Neural cell (in vitro differentiated cells): ENCODE results near the gene AIPL1. TPM values are rescaled to one million over a fixed set of nuclear protein-coding genes. Genes with fewer than 3 reads are reported as not detected.

Experiments used
- H2AFZ ChIP-seq: fragments of 200-600, 300-800 bp; sonication (generic), shearing (Covaris generic); 2 replicates; pipeline ENCODE4 v1.6.0; 2014; ENCODE audit warnings: low read depth, mild to moderate bottlenecking, antibody characterized with exemption, low read length, moderate library complexity
- H3F3A ChIP-seq: fragments of 200-600 bp; shearing (Covaris generic); 2 replicates; pipeline ENCODE4 v1.6.1; 2016; ENCODE audit warnings: mild to moderate bottlenecking, moderate library complexity, mixed read lengths, antibody characterized with exemption, low read length; ENCODE audit not compliant: insufficient read depth, poor library complexity, severe bottlenecking
- H3K27ac ChIP-seq: fragments of 200-600, 300-800 bp; sonication (generic), shearing (Covaris generic); 2 replicates; pipeline ENCODE4 v1.5.1; 2014; ENCODE audit warnings: mild to moderate bottlenecking, low read length, moderate library complexity
- H3K27me3 ChIP-seq: fragments of 300-800, 200-600 bp; sonication (generic), shearing (Covaris generic); 2 replicates; pipeline ENCODE4 v1.6.0; 2014; ENCODE audit warnings: mild to moderate bottlenecking, low read depth, low read length, moderate library complexity; ENCODE audit not compliant: insufficient read depth
- H3K36me3 ChIP-seq: fragments of 300-800, 200-600 bp; sonication (generic), shearing (Covaris generic); 2 replicates; pipeline ENCODE4 v1.5.1; 2014; ENCODE audit warnings: mild to moderate bottlenecking, antibody characterized with exemption, low read length, moderate library complexity; ENCODE audit not compliant: insufficient read depth
- H3K4me2 ChIP-seq: fragments of 300-800, 200-600 bp; sonication (generic), shearing (Covaris generic); 2 replicates; pipeline ENCODE4 v1.6.0; 2014; ENCODE audit warnings: mild to moderate bottlenecking, low read length
- H3K4me3 ChIP-seq: fragments of 300-800, 200-600 bp; sonication (generic), shearing (Covaris generic); 2 replicates; pipeline ENCODE4 v1.5.1; 2014; ENCODE audit warnings: mild to moderate bottlenecking, low read length, moderate library complexity
- H3K79me2 ChIP-seq: fragments of 200-600 bp; shearing (Covaris generic); replicated peaks from 2 replicates; pipeline ENCODE4 v1.6.0; 2014; ENCODE audit warnings: mild to moderate bottlenecking, low read length, moderate library complexity; ENCODE audit not compliant: insufficient read depth
- H3K9ac ChIP-seq: fragments of 300-800, 200-600 bp; sonication (generic), shearing (Covaris generic); 2 replicates; pipeline ENCODE4 v1.6.1; 2016; ENCODE audit warnings: mild to moderate bottlenecking, low read length, mixed read lengths
- H3K9me2 ChIP-seq: fragments of 200-600 bp; shearing (Covaris generic); 2 replicates; pipeline ENCODE4 v1.6.1; 2016; ENCODE audit warnings: mild to moderate bottlenecking, low read length, mixed read lengths; ENCODE audit not compliant: insufficient read depth
- H3K9me3 ChIP-seq: fragments of 200-600, 300-800 bp; sonication (generic), shearing (Covaris generic); 2 replicates; pipeline ENCODE4 v1.6.1; 2016; ENCODE audit warnings: mild to moderate bottlenecking, mixed run types, low read length, moderate library complexity, mixed read lengths
- H4K20me1 ChIP-seq: fragments of 200-600 bp; shearing (Covaris generic); 2 replicates; pipeline ENCODE4 v1.6.1; 2016; ENCODE audit warnings: mild to moderate bottlenecking, mixed run types; ENCODE audit not compliant: insufficient read depth
- CTCF ChIP-seq: fragments of 450-650 bp; IDR thresholded peaks from 2 replicates; pipeline ENCODE4 v1.5.1; 2014; ENCODE audit warnings: antibody characterized with exemption, mild to moderate bottlenecking, moderate library complexity; ENCODE audit not compliant: poor library complexity, severe bottlenecking
- EP300 ChIP-seq: fragments of 450-650 bp; conservative IDR thresholded peaks from 2 replicates; pipeline ENCODE4 v1.6.1; 2014; ENCODE audit warnings: antibody characterized with exemption, mild to moderate bottlenecking, moderate library complexity; ENCODE audit not compliant: poor library complexity, severe bottlenecking
- EZH2 ChIP-seq: fragments of 200-600, 300-800 bp; shearing (Covaris generic), sonication (generic); IDR thresholded peaks from 2 replicates; pipeline ENCODE4 v1.6.1; 2014; ENCODE audit warnings: antibody characterized with exemption, low read length, borderline replicate concordance, mild to moderate bottlenecking; ENCODE audit not compliant: insufficient read depth, poor library complexity, severe bottlenecking
- MXI1 ChIP-seq: fragments of 450-650 bp; conservative IDR thresholded peaks from 2 replicates; pipeline ENCODE4 v1.6.1; 2014; ENCODE audit warnings: antibody characterized with exemption, mild to moderate bottlenecking; ENCODE audit not compliant: poor library complexity, severe bottlenecking
- POLR2AphosphoS5 ChIP-seq: IDR thresholded peaks from 2 replicates; pipeline ENCODE4 v1.6.1; 2012
- RAD21 ChIP-seq: fragments of 450-650 bp; conservative IDR thresholded peaks from 2 replicates; pipeline ENCODE4 v1.6.1; 2014; ENCODE audit warnings: antibody characterized with exemption, mild to moderate bottlenecking, moderate library complexity
- REST ChIP-seq: IDR thresholded peaks from 2 replicates; pipeline ENCODE4 v1.6.1; 2012; ENCODE audit warnings: borderline replicate concordance
- SMC3 ChIP-seq: fragments of 450-650 bp; conservative IDR thresholded peaks from 2 replicates; pipeline ENCODE4 v1.6.1; 2014; ENCODE audit warnings: antibody characterized with exemption, mild to moderate bottlenecking, moderate library complexity; ENCODE audit not compliant: poor library complexity
- TAF1 ChIP-seq: IDR thresholded peaks from 2 replicates; pipeline ENCODE4 v1.6.1; 2012; ENCODE audit warnings: low read depth
- polyA plus RNA-seq: library from polyadenylated mRNA; depleted of rRNA; stranded (reverse); fragments of >200 nt; gene quantifications from 2 replicates; pipeline ENCODE4 v1.2.3, GENCODE V29; 2014

Gene AIPL1
- polyA plus RNA-seq, 1 donor from 2014 or later, result not detected

- Histone ChIP-seq H3K4me3 (no peak overlapping the region), H3K79me2 (no peaks in the 10 kb centered on the region), H3K27ac (no peak overlapping the region), H3K9ac (no peak overlapping the region), H2AFZ (no peak overlapping the region), H4K20me1 (no peaks in the 10 kb centered on the region), H3K4me2 (no peak overlapping the region), H3F3A (no peaks in the 10 kb centered on the region), H3K9me2 (no peaks in the 10 kb centered on the region), H3K27me3 (no peaks in the 10 kb centered on the region), H3K36me3 (no peaks in the 10 kb centered on the region), H3K9me3 (no peaks in the 10 kb centered on the region)
- no peak for TF ChIP-seq CTCF
- no peak for TF ChIP-seq EP300
- no peak for TF ChIP-seq POLR2AphosphoS5
- no peak for TF ChIP-seq SMC3
- TF ChIP-seq EZH2, result no peak
- no peak for TF ChIP-seq MXI1
- no peak for TF ChIP-seq RAD21
- no peak for TF ChIP-seq REST
These were observed 30.5 kb upstream of the AIPL1 start for GRCh38 chr17:6465206-6466003.

- TF ChIP-seq CTCF, result no peak
- no peak for TF ChIP-seq MXI1
- no peak for TF ChIP-seq POLR2AphosphoS5
- TF ChIP-seq EZH2, result no peak
- TF ChIP-seq SMC3, result no peak
- TF ChIP-seq REST, result no peak
- no peak for TF ChIP-seq RAD21
- no peak for TF ChIP-seq EP300
- no peak for TF ChIP-seq TAF1
- H3K4me2 ChIP-seq, result no peak overlapping the region
These were observed 29.6 kb upstream of the AIPL1 start for GRCh38 chr17:6464446-6465041.

More at GRCh38 chr17:6464446-6465041, 29.6 kb upstream of the AIPL1 start:
- no peaks in the 10 kb centered on the region for H3K9me3 ChIP-seq
- no peaks in the 10 kb centered on the region for H3F3A ChIP-seq
- no peaks in the 10 kb centered on the region for H3K36me3 ChIP-seq
- no peak overlapping the region for H2AFZ ChIP-seq
- no peak overlapping the region for H3K4me3 ChIP-seq
- H3K9ac ChIP-seq, result no peak overlapping the region
- H3K27ac ChIP-seq, result no peak overlapping the region
- H3K79me2 ChIP-seq, result no peaks in the 10 kb centered on the region
- no peaks in the 10 kb centered on the region for H4K20me1 ChIP-seq
- no peaks in the 10 kb centered on the region for H3K9me2 ChIP-seq
- no peaks in the 10 kb centered on the region for H3K27me3 ChIP-seq
